Omental fat pad (tissue), 4 donors: ENCODE results near the gene TRIM8. TPM values are rescaled to one million over a fixed set of nuclear protein-coding genes. Genes with fewer than 3 reads are reported as not detected.

Experiments used
- ATAC-seq: fragments of 150-250 bp; one replicate; pipeline ENCODE4 v1.9.1; 2016; ENCODE audit warnings: mild to moderate bottlenecking, moderate library complexity; ENCODE audit not compliant: low FRiP score
- DNase-seq: peaks from one replicate; pipeline ENCODE4 v3.0.0-alpha.2; 2019; ENCODE audit warnings: low spot score
- CTCF ChIP-seq, 3 donors: fragments of 450-650 bp; IDR thresholded peaks; one replicate each; pipeline ENCODE4 v1.5.1; 2016 to 2017; ENCODE audit warnings: antibody characterized with exemption in 3 of 3, mild to moderate bottlenecking in 3 of 3, moderate library complexity in 2 of 3
- total RNA-seq, 4 donors: library from RNA; depleted of rRNA; stranded (reverse); fragments of >200 nt; gene quantifications; one replicate each; pipeline ENCODE4 v1.1.0, GENCODE V29; 2016

The TRIM8 gene
- total RNA-seq, 4 donors from 2014 or later: 58.2 to 121 (median 103) TPM

GRCh38 chr10:102656026-102656425 lies 11.7 kb downstream of the TRIM8 start:
- DNase-seq (no peak), ATAC-seq (no peak)
- TF ChIP-seq CTCF (IDR thresholded peaks at IDR 0.05): no peak

- ATAC-seq (no peak), DNase-seq (no peak)
- no peak for TF ChIP-seq CTCF (IDR thresholded peaks at IDR 0.05)
These were observed 12.6 kb downstream of the TRIM8 start for GRCh38 chr10:102656791-102657371.

- ATAC-seq: no peak
- no peak for TF ChIP-seq CTCF (IDR thresholded peaks at IDR 0.05)
- DNase-seq: no peak
These were observed 13.2 kb downstream of the TRIM8 start for GRCh38 chr10:102657451-102657850.

GRCh38 chr10:102657984-102658724 lies 13.9 kb downstream of the TRIM8 start:
- ATAC-seq (no peak), DNase-seq (no peak)
- no peak for TF ChIP-seq CTCF (IDR thresholded peaks at IDR 0.05)

- no peak for DNase-seq
- ATAC-seq: no peak
- no peak for TF ChIP-seq CTCF (IDR thresholded peaks at IDR 0.05)
These were observed 14.5 kb downstream of the TRIM8 start for GRCh38 chr10:102658802-102659201.

- TF ChIP-seq CTCF (IDR thresholded peaks at IDR 0.05): no peak
- ATAC-seq: peak; percentile 13
- DNase-seq: no peak
These were observed 16.8 kb downstream of the TRIM8 start for GRCh38 chr10:102660888-102661657.
